ENCODE measurements around the gene RFPL4AL1. TPM values are rescaled to one million over a fixed set of nuclear protein-coding genes. Genes with fewer than 3 reads are reported as not detected.

The RFPL4AL1 gene
- total RNA-seq, 1 donor from 2014 or later: not detected

GRCh38 chr19:55809381-55810058 lies 40.6 kb downstream of the RFPL4AL1 start:
- no peak for DNase-seq (ENCODE audit: low read depth)
- H3K4me3 ChIP-seq (ENCODE audit: low read depth, low read length): no peak overlapping the region
- TF ChIP-seq CTCF (conservative IDR thresholded peaks at IDR 0.05; ENCODE audit: low read depth, low read length): peak; percentile 45

GRCh38 chr19:55811340-55811739 lies 42.4 kb downstream of the RFPL4AL1 start:
- TF ChIP-seq CTCF (conservative IDR thresholded peaks at IDR 0.05; ENCODE audit: low read depth, low read length): no peak
- no peak for DNase-seq (ENCODE audit: low read depth)
- no peak overlapping the region for H3K4me3 ChIP-seq (ENCODE audit: low read depth, low read length)

GRCh38 chr19:55812449-55812848 lies 43.5 kb downstream of the RFPL4AL1 start:
- DNase-seq (ENCODE audit: low read depth): no peak
- TF ChIP-seq CTCF (conservative IDR thresholded peaks at IDR 0.05; ENCODE audit: low read depth, low read length): no peak
- H3K4me3 ChIP-seq (ENCODE audit: low read depth, low read length): no peak overlapping the region

- H3K4me3 ChIP-seq (ENCODE audit: low read depth, low read length): no peak overlapping the region
- TF ChIP-seq CTCF (conservative IDR thresholded peaks at IDR 0.05; ENCODE audit: low read depth, low read length): no peak
- no peak for DNase-seq (ENCODE audit: low read depth)
These were observed 45.0 kb downstream of the RFPL4AL1 start for GRCh38 chr19:55813906-55814305.

DNA sequence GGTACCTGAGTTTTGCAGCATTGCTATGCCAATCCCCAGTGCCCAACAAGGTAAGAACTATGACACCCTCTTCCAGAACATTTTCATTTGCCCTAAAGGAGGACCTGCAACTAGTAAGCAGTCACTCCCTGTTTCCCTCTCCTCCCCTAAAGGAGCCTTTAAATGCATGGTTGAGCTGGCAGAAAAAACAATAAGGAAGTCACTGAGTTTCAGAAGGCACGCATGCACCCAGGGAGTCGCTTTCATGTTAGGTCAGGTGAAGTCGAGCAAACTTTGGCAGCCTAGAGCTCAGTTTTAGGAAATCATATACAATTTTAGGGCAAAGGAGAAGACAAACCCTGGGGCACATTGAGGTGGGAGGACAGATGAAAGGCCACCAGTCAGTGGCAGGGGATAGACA lies 51.1 kb downstream of the RFPL4AL1 start:
- no peak overlapping the region for H3K4me3 ChIP-seq (ENCODE audit: low read depth, low read length)
- TF ChIP-seq CTCF (conservative IDR thresholded peaks at IDR 0.05; ENCODE audit: low read depth, low read length): no peak
- no peak for DNase-seq (ENCODE audit: low read depth)

Other genes starting within 250 kb of the RFPL4AL1 start
- 0.58 and 2.9 TPM in 2 replicates for gene SBK2, start 232.0 kb upstream of the RFPL4AL1 start, total RNA-seq
- gene SBK3, start 223.6 kb upstream of the RFPL4AL1 start, total RNA-seq: 0.23 TPM in 1 of 2 replicates, not detected in the other
- gene ZNF579, start 188.3 kb upstream of the RFPL4AL1 start, total RNA-seq: 10.0 and 11.4 TPM in 2 replicates
- gene FIZ1, start 169.6 kb upstream of the RFPL4AL1 start, total RNA-seq: 5.5 and 9.7 TPM in 2 replicates
- gene ZNF524, start 168.8 kb upstream of the RFPL4AL1 start, total RNA-seq: 16.4 and 18.0 TPM in 2 replicates
- gene ZNF865, start 163.5 kb upstream of the RFPL4AL1 start, total RNA-seq: 3.4 and 6.2 TPM in 2 replicates
- 0.58 and 4.0 TPM in 2 replicates for gene ZNF784, start 144.6 kb upstream of the RFPL4AL1 start, total RNA-seq
- gene ZNF580, start 128.1 kb upstream of the RFPL4AL1 start, total RNA-seq: 10.6 and 10.8 TPM in 2 replicates
- 27.2 and 29.2 TPM in 2 replicates for gene ZNF581, start 125.5 kb upstream of the RFPL4AL1 start, total RNA-seq
- gene CCDC106, start 120.9 kb upstream of the RFPL4AL1 start, total RNA-seq: 10.2 and 17.9 TPM in 2 replicates
- gene U2AF2, start 114.1 kb upstream of the RFPL4AL1 start, total RNA-seq: 142 and 205 TPM in 2 replicates
- 102 and 151 TPM in 2 replicates for gene EPN1, start 93.9 kb upstream of the RFPL4AL1 start, total RNA-seq
- gene NLRP9, start 30.7 kb upstream of the RFPL4AL1 start, total RNA-seq: not detected in 2 replicates
- gene RFPL4A, start 10.0 kb upstream of the RFPL4AL1 start, total RNA-seq: not detected in 2 replicates
- not detected in 2 replicates for gene NLRP11, start 62.9 kb downstream of the RFPL4AL1 start, total RNA-seq
- gene NLRP4, start 67.4 kb downstream of the RFPL4AL1 start, total RNA-seq: not detected in 2 replicates
- gene NLRP13, start 163.2 kb downstream of the RFPL4AL1 start, total RNA-seq: not detected in 2 replicates
- gene NLRP8, start 178.7 kb downstream of the RFPL4AL1 start, total RNA-seq: not detected in 2 replicates
- not detected in 2 replicates for gene NLRP5, start 217.7 kb downstream of the RFPL4AL1 start, total RNA-seq

All from epithelial cell of proximal tubule (primary cell).